Cerebellar cortex (tissue), 1 donor: Measurements from ENCODE around the gene IPO11.
"Not testable (repeated sequence)": the region's sequence is repeated elsewhere in the genome, so short reads cannot be mapped to it uniquely, and the experiment has no call there.

Experiments
- DNase-seq: peaks from one replicate; pipeline ENCODE4 v3.0.0-alpha.2; 2015; ENCODE audit warnings: low spot score

IPO11 gene

DNA sequence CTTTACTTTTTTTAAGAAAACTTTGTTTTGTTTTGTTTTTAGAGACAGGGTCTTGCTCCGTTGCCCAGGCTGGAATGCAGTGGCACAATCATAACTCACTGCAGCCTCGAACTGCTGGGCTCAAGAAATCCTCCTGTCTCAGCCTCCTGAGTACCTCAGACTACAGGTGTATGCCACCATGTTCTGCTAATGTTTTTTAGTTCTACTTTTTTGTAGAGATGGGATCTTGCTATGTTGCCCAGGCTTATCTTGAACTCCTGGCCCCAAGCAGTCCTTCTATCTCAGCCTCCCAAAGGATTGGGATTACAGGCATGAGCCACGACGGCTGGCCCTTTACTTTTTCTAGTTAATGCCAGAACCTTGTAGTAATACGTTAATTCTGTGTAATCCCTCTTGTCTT lies 36.0 kb downstream of the IPO11 start:
- DNase-seq = no peak

DNA sequence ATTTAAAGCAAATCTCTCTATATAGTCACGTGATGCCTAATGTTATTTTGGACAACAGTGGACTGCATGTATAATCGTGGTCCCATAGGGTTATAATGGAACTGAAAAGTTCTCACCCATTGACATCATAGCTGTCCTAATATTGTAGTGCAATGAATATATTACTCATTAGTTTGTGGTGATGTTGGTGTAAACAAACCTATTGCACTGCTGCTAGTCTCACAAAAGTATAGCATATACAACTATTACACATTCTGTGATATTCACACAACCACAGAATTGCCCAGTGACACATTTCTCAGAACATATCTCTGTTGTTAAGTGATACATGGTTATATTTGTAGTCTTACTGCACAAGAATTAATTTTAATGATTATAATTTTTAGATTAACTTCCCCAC lies 37.7 kb downstream of the IPO11 start:
- no peak for DNase-seq

DNA sequence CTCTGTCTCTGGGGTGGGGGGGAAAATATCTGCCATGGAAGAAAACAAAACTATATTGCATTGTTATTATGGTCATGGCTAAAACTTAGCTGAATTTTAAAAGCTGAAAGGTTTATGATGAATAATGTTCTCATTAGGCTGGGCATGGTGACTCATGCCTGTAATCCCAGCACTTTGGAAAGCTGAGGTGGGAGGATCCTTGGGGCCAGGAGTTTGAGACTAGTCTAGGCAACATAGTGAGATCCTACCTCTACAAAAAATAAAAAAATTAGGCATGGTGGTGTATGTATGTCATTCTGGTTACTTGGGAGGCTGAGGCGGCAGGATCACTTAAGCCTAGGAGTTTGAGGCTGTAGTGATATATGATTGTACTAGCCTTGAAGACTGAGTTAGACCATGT lies 44.5 kb downstream of the IPO11 start:
- no peak for DNase-seq

DNA sequence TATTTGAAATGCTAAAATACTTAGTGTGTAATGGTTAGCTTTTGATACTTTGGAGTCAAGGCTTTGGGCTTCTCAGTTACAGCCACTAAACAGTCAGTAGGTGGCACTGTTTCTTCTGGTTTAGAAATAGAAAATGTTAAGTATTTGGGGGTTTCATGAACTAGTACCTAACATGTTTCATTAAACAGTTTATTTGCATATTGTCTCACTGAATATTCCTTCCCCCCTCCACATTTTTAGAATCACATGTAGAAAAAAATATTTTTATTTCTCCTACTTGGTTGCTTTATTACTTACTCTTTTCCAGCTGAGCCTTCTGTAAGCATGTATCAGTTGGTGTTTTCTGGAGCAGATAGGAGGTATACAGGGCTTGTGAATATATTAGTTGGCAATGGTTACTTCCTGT lies 48.0 kb downstream of the IPO11 start:
- peak; percentile 62 for DNase-seq

DNA sequence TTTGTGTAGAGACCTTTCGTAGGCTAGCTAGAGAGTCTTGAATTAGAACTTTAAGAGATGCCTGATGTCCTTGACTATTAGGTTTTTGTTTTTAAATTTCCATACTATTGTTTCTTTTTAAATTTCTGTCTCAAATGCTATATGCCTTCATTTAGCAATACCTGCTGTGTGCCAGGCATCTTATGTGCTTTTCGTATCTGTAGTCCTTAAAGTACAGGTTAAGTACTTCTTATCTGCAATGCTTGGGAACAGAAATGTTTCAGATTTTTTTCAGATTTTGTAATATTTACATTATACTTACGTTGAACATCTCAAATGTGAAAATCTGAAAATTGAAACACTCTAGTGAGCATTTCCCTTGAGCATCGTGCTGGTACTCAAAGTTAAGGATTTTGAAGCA lies 49.0 kb downstream of the IPO11 start:
- DNase-seq = no peak

DNA sequence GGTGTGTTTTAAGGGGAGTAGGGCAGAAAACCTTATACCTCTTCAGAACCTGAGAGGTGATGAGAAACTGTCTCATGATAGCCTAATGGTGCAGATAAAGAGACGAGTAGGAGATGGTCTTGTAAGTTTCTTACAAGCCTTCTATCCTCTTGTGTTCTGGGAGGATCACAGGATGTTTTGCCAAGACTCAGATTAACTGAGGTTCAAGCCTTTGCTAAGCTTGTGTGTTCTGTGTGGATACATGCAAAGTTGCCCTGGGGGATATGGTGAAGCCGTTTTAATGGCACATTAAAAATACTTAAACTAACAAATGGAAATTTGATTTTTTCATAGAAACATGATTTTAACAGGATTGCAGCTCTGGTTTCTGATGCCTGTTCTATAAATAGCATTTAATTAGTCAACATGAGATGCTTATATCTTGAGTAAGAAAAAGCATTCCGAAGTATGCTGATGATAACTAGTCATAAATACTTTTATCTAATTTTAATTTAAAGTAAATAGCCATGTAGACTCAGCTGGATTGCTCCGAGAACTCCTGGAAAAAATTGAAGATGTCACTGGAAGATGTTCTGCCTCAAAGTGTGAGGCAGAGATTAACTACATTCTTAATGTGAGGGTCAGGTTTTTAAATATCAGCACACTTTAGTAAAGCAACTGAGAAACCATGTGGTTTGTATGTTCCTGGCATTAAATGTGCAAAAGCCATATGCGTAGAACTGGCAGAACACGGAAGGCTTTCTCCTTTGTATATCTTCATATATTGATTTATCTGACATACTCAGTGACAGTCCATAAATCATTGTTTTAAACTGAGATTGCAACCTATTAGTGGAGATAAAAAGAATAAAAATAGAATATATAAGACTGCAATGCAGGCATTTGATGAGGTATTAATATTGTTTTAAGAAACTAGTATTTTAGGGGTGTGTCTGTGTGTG lies 53.7 kb downstream of the IPO11 start:
- no peak for DNase-seq

DNA sequence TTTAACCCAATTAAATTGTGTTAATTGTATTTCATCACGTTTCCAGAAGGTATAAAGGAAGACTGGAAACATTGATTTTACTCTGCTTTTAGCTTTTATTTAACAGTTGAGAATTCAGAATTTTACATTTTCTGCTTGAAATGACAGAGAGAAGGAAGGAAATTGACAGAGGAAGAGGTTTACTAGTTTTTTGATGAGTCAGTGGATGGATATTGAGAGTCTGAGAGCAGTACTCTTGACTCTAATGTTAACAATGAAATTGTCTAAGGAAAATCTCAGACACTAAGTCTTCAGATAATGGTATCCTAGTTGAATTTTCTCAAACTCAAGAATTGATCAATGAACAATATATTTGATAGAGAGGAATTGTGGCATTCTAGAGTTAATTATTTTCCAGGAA lies 60.6 kb downstream of the IPO11 start:
- DNase-seq = no peak

DNA sequence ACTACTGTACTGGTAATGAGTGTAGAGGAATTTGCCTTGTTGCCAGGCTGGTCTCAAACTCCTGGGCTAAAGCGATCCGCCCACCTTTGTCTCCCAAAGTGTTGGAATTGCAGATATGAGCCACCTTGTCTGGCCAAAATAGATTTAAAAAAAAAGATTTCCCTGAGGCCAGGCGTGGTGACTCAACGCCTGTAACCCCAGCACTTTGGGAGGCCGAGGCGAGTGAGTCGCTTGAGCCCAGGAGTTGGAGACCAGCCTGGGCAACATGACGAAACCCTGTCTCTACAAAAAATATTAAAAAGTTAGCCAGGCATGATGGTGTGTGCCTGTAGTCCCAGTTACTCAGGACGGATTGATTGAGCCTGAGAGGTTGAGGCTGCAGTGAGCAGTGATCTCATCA lies 62.5 kb downstream of the IPO11 start:
- DNase-seq = no peak

DNA sequence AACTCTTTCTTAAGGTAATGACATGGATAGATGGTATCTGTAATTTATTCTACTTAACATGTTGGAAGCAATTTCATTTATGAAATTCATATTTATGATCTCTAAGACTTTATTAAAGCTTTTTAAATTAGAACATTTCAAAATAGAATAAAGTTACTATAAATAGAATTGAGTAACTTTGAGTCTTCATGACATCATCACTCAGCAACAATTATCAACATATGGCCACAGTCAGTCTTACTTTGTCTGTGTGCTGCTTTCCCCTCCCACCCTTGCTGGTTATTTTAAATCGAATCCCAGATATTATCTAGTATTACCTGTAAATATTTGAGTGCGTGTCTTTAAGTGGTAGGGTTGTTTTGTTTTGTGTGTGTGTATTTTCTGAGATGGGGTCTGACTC lies 65.2 kb downstream of the IPO11 start:
- no peak for DNase-seq

DNA sequence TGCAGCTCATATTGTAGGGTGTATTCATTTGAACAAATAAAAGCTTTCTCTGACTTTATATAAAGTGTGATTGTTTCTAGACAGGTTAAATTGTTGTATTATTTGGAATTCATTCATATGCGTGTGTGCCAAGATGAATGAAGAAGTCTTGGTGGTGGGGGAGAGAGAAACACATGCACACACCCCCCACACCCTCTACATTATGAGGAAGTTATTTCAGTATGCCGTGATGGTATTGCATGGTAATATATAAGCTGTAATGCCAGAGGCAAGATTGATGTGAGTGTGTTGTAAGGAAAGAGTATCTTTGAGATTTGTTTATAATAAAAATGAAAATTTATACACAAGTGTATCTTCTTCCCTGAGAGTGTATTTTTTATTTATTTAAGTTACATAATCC lies 71.0 kb downstream of the IPO11 start:
- no peak for DNase-seq

DNA sequence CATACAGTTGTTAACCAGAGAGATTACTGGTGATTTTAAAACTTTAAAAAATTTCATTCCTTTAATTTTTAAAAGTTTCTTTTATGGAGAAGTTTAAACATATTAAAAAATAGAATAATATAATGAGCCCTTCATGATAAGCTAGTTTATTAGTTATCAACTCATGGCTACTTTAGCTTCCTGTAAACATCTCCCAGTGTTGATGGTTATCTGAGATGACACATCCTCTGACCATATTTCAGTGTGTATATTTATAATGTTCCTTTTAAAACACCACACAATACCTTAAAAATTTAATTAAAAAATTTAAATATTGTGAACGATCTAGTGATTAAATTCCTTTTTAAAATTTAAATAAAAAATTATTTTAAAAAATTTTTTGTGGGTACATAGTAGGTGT lies 74.1 kb downstream of the IPO11 start:
- DNase-seq = no peak

DNA sequence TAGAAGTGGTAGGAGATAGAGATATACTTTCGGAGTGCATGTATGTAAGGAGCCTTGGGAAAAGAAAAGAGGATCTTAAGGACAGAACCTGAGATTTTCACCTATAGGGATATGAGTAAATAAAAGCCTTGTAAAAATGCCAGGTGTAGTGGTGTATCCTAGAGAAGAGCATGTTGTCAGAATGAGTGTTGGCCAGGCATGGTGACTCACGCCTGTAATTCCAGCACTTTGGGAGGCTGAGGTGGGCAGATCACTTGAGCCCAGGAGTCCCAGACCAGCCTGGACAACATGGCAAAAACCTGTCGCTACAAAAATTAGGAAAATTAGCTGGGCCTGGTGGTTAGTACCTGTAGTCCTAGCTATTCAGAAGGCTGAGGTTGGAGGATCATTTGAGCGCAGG lies 76.0 kb downstream of the IPO11 start:
- no peak for DNase-seq

DNA sequence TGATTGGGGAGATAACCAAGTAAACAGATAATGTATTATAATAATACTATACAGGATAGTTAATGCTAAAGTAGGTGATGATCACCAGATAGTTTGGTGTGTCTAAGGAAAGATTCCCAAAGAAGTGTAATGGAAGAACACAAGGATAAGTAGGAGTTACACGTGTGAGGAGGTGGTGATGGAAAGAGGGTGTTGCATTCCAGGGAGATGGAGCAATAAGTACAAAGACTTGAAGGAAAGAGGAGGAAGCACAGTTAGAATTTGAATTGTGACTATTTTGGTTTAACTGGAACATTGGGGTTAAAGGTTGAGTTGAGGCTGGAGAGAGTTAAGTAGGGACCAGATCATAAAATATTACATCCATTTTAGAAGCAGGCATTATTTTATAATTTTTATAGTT lies 76.9 kb downstream of the IPO11 start:
- DNase-seq = no peak

DNA sequence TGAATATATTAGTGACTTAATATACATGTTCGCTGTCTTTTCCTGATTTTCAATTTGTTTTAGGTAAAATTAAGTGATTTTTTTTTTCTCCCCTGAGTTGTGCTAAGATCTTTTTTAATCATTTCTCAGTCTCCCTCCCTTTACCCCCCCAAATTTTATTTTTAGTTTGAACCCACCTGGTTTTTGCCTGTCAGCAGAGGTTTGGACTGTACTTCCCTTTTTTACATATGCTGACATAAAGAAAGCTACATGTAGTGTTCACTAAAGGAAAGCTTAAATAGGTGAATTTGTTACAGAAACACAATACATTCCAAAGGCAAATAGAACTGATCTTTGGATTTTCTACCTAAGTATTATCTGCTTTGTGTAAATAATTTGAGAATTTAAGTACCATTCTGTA lies 82.2 kb downstream of the IPO11 start:
- DNase-seq = no peak

DNA sequence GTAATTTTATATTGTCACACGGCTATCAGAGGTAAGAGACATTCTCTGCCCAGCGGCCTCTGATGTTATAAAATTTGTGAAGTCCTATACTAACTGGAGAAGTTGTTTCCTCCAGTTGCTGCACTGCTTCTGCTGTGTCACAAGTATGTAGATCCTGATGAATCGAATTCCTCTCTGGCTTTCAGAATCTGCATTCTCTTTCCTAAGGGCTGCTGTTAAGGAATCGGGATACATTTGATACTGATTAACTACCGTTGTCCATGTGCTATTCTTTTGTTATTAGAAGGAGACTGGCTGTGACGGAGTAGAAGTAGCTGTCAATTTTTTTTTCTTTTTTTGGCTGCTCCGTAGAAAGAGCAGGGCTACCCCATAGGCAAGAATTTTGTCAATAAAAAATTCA lies 84.3 kb downstream of the IPO11 start:
- no peak for DNase-seq

DNA sequence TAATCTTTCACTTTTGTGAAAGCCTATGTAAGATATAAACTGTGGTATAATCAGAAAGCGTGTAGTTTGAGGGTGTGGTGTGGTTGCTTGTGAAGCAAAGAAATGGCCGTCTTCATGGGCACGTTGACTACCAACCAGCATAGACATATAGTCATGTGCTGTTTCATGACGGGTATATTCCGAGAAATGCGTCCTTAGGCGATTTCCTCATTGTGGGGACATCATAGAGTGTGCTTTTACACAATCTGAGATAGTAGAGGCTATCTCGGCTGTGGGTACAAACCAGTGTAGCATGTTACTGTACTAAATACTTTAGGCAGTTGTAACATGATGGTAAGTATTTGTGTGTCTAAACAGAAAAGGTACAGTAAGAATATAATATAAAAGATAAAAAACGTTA lies 86.4 kb downstream of the IPO11 start:
- no peak for DNase-seq

DNA sequence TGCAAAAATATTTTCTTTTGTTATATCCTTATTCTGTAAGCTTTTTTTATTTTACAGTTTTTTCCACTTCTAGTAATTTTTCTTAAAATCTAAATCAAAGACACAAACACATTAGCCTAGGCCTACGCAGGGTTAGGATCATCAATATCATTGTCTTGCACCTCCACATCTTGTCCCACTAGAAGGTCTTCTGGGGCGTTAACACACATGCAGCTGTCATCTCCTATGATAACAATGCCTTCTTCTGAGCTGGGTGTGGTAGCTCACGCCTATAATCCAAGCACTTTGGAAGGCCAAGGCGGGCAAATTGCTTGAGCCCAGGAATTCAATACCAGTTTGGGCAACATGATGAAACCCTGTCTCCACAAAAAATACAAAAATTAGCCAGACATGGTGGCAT lies 87.2 kb downstream of the IPO11 start:
- no peak for DNase-seq

DNA sequence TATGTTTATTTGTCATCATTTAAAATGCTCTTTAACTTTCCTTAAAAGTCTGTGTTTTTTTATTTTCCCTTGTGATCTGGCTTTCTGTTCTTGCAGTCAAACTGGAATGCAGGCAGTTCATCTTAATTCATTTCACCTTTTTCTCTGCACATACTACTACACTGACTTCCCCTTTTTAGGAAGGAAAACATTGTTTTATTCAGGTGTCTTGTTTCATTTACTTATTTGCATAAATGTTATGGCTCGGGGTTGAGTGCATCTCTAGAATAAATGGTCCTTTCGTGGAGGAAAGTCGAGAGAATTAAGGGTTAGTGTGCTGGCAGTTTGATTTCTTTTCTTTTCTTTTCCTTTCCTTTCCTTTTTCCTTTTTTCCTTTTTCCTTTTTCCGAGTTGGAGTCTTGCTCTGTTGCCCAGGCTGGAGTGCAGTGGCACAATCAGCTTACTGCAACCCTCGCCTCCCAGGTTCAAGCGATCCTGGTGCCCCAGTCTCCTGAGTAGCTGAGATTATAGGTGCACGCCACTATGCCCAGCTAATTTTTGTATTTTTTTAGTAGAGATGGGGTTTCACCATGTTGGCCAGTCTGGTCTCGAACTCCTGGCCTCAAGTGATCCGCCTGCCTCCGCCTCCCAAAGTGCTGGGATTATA lies 90.0 kb downstream of the IPO11 start:
- DNase-seq = no peak

DNA sequence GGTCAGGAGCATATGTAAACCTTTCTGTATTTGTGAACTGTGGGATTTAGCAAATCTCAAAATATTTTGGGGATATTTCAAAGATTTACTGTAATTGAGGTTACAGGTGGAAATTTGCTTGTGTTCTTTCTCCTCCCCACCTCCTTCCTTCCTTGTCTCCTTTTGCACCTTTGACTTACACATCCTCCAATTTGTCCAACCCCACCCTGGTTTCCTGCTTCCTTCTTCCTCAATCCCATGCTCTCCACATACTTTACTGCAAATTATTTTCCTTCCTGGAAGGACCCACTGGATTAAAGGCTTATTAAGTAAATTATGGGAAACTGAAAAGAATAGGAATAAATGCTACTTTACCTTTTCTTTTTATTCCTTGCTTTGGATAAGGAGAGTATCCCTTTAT lies 91.6 kb downstream of the IPO11 start:
- DNase-seq = no peak

DNA sequence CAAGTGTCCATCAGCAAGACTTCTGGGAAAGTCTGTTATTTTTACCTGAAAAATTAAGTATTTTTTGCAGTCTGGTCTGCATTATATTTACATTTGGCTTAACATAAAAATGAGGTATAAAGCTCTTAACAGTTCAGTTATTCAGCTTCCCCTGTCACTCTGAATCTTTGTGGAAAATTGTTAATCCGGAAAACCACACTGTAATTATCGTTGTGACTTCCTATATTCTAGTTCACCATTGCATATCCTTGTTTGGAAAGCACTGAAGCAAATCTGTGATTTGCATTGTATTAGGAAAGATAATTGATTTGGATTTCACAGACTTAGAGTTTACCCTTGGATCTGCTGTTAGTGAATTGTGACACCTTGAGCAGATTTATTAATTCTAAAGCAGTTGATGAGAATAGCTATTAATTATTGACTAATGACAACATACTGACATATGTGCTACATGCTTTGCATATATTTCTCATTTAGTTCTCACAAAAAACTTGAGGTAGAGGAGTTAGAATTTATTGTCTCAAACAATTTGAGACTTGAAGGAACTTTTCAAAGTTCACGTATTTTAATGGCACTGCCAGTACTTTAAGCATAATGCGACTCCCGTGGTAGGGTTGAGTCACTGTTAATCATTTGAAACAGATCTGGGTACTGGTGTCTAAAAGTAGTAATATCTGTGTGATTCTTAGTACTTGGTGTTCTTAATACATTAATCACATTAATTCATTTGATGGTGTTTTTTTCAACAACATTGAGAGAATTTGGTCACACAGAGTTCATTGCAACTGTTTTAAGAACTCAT lies 94.3 kb downstream of the IPO11 start:
- DNase-seq = no peak

DNA sequence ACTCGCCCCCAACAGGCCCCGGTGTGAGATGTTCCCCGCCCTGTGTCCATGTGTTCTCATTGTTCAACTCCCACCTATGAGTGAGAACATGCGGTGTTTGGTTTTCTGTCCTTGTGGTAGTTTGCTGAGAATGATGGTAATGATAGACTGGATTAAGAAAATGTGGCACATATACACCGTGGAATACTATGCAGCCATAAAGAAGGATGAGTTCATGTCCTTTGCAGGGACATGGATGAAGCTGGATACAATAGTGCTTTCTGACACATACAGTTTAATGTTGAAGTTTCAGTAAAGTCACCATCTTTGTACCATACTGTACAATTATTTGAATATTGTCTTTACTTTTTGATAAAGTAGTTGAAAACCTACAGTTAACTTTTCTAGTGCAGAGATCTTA lies 96.2 kb downstream of the IPO11 start:
- not testable (repeated sequence) for DNase-seq

DNA sequence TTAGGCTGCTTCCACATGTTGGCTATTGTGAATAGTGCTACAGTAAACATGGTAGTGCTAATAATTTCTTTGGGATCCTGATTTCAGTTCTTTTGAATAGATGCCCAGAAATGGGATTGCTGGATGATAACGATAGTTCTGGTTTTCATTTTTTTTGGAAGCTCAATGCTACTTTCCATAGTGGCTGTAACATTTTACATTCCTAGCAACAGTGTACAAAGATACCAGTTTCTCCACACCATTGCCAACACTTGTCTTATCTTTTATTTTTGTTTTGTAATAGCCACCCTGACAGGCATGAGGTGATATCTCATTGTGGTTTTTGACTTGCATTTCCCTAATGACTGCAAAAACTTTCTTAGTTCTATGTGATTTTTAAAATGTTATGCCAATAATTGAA lies 97.2 kb downstream of the IPO11 start:
- DNase-seq = no peak

DNA sequence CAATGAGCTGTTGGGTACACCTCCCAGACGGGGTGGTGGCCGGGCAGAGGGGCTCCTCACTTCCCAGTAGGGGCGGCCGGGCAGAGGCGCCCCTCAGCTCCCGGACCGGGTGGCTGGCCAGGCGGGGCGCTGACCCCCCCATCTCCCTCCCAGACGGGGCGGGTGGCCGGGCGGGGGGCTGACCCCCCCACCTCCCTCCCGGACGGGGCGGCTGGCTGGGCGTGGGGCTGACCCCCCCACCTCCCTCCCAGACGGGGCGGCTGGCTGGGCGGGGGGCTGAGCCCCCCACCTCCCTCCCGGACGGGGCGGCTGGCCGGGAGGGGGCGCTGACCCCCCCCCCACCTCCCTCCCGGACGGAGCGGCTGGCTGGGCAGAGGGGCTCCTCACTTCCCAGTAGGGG lies 100.5 kb downstream of the IPO11 start:
- not testable (repeated sequence) for DNase-seq
